ENCODE data around the gene GRIA3.

GRIA3 gene

GRCh38 chrX:123184219-123184865 is at the start of gene GRIA3:
Gene GRIA3, plus strand, starts transcription at chrX:123184278. Its CDS starts 258 bp downstream, at chrX:123184536.
- DNase-seq (ENCODE audit: low read depth): no peak

GRCh38 chrX:123138473-123138872 is 45.6 kb upstream of the GRIA3 start:
- DNase-seq (ENCODE audit: low read depth): no peak

- no peak for DNase-seq (ENCODE audit: low read depth)
Measured at GRCh38 chrX:123140454-123140853, 43.6 kb upstream of the GRIA3 start.

- DNase-seq (ENCODE audit: low read depth): no peak
Measured at GRCh38 chrX:123140904-123141303, 43.2 kb upstream of the GRIA3 start.

- DNase-seq (ENCODE audit: low read depth): no peak
Measured at GRCh38 chrX:123153846-123154335, 30.2 kb upstream of the GRIA3 start.

GRCh38 chrX:123155327-123155726 is 28.8 kb upstream of the GRIA3 start:
- DNase-seq (ENCODE audit: low read depth): no peak

GRCh38 chrX:123157586-123157985 is 26.5 kb upstream of the GRIA3 start:
- DNase-seq (ENCODE audit: low read depth): no peak

- no peak for DNase-seq (ENCODE audit: low read depth)
Measured at GRCh38 chrX:123159403-123159802, 24.7 kb upstream of the GRIA3 start.

GRCh38 chrX:123167621-123168020 is 16.5 kb upstream of the GRIA3 start:
- no peak for DNase-seq (ENCODE audit: low read depth)

GRCh38 chrX:123169247-123169901 is 14.7 kb upstream of the GRIA3 start:
- no peak for DNase-seq (ENCODE audit: low read depth)

GRCh38 chrX:123170546-123170945 is 13.5 kb upstream of the GRIA3 start:
- DNase-seq (ENCODE audit: low read depth): no peak

- no peak for DNase-seq (ENCODE audit: low read depth)
Measured at GRCh38 chrX:123171781-123172180, 12.3 kb upstream of the GRIA3 start.

- no peak for DNase-seq (ENCODE audit: low read depth)
Measured at GRCh38 chrX:123172869-123173268, 11.2 kb upstream of the GRIA3 start.

- no peak for DNase-seq (ENCODE audit: low read depth)
Measured at GRCh38 chrX:123173833-123174232, 10.2 kb upstream of the GRIA3 start.

- no peak for DNase-seq (ENCODE audit: low read depth)
Measured at GRCh38 chrX:123175366-123176122, 8.5 kb upstream of the GRIA3 start.

- no peak for DNase-seq (ENCODE audit: low read depth)
Measured at GRCh38 chrX:123181233-123181914, 2.7 kb upstream of the GRIA3 start.

- DNase-seq (ENCODE audit: low read depth): no peak
Measured at GRCh38 chrX:123184866-123185276, 793 bp downstream of the GRIA3 start.

- no peak for DNase-seq (ENCODE audit: low read depth)
Measured at GRCh38 chrX:123185721-123186120, 1.6 kb downstream of the GRIA3 start.

GRCh38 chrX:123186801-123187200 is 2.7 kb downstream of the GRIA3 start:
- DNase-seq (ENCODE audit: low read depth): no peak

- DNase-seq (ENCODE audit: low read depth): no peak
Measured at GRCh38 chrX:123188081-123188480, 4.0 kb downstream of the GRIA3 start.

- no peak for DNase-seq (ENCODE audit: low read depth)
Measured at GRCh38 chrX:123189338-123189737, 5.3 kb downstream of the GRIA3 start.

- DNase-seq (ENCODE audit: low read depth): no peak
Measured at GRCh38 chrX:123190096-123190495, 6.0 kb downstream of the GRIA3 start.
